NCI-H2107 (cell line): ENCODE results near the gene TMEM123.
A peak's percentile ranks its signal among the peaks of the same experiment; 100 is the strongest.

Experiments used
- DNase-seq: peaks from one replicate; lab custom pipeline; 2025; lab: John Stamatoyannopoulos, UW

Gene TMEM123

GRCh38 chr11:102422817-102423712, 29.5 kb downstream of the TMEM123 start:
- no peak for DNase-seq

- DNase-seq, result peak; percentile 52
Measured at GRCh38 chr11:102421261-102421660, 31.3 kb downstream of the TMEM123 start.

- DNase-seq, result no peak
Measured at GRCh38 chr11:102420547-102420946, 32.0 kb downstream of the TMEM123 start.

GRCh38 chr11:102419181-102419580, 33.4 kb downstream of the TMEM123 start:
- DNase-seq, result no peak

GRCh38 chr11:102416976-102417375, 35.6 kb downstream of the TMEM123 start:
- DNase-seq, result no peak

- no peak for DNase-seq
Measured at GRCh38 chr11:102415304-102415916, 37.2 kb downstream of the TMEM123 start.

- DNase-seq, result no peak
Measured at GRCh38 chr11:102414559-102414958, 38.0 kb downstream of the TMEM123 start.

GRCh38 chr11:102413497-102413896, 39.1 kb downstream of the TMEM123 start:
- no peak for DNase-seq

- no peak for DNase-seq
Measured at GRCh38 chr11:102411142-102411541, 41.4 kb downstream of the TMEM123 start.

- no peak for DNase-seq
Measured at GRCh38 chr11:102410382-102410784, 42.2 kb downstream of the TMEM123 start.

- no peak for DNase-seq
Measured at GRCh38 chr11:102408339-102408738, 44.2 kb downstream of the TMEM123 start.

GRCh38 chr11:102407901-102408300, 44.7 kb downstream of the TMEM123 start:
- no peak for DNase-seq

GRCh38 chr11:102406099-102406498, 46.5 kb downstream of the TMEM123 start:
- DNase-seq, result no peak

GRCh38 chr11:102405501-102405900, 47.1 kb downstream of the TMEM123 start:
- DNase-seq, result no peak

- no peak for DNase-seq
Measured at GRCh38 chr11:102402548-102402947, 50.0 kb downstream of the TMEM123 start.

GRCh38 chr11:102401905-102402304, 50.7 kb downstream of the TMEM123 start:
- no peak for DNase-seq

- no peak for DNase-seq
Measured at GRCh38 chr11:102400603-102401002, 52.0 kb downstream of the TMEM123 start.

GRCh38 chr11:102399189-102399588, 53.4 kb downstream of the TMEM123 start:
- DNase-seq, result no peak

- DNase-seq, result no peak
Measured at GRCh38 chr11:102398297-102398696, 54.3 kb downstream of the TMEM123 start.

- no peak for DNase-seq
Measured at GRCh38 chr11:102396708-102397563, 55.6 kb downstream of the TMEM123 start.

- DNase-seq, result no peak
Measured at GRCh38 chr11:102395720-102396393, 56.7 kb downstream of the TMEM123 start.

- no peak for DNase-seq
Measured at GRCh38 chr11:102393272-102393730, 59.3 kb downstream of the TMEM123 start.
